PC-3 (cell line): ENCODE measurements around the gene MADCAM1. TPM values are rescaled to one million over a fixed set of nuclear protein-coding genes. Genes with fewer than 3 reads are reported as not detected.
"Not testable (repeated sequence)": the region's sequence is repeated elsewhere in the genome, so short reads cannot be mapped to it uniquely, and the experiment has no call there.

Experiments used
- ATAC-seq: fragments of 200-7000 bp; cut with Tn5 transposase; 2 replicates; pipeline ENCODE4 v1.9.1; 2020; ENCODE audit warnings: mild to moderate bottlenecking, moderate library complexity
- BruUV-seq: library from RNA; stranded (reverse); fragments of 400-500 nt; replicated peaks from 2 replicates; lab custom pipeline; 2021; lab: Mats Ljungman, UMichigan
- CTCF ChIA-PET: fragments of 300-600 bp; sonication (Branson Sonifier 250); formaldehyde crosslinking; loops from one replicate; lab custom pipeline; 2022; ENCODE audit warnings: antibody characterized with exemption; lab: Charles Lee
- POLR2A ChIA-PET: fragments of 300-600 bp; sonication (Branson Sonifier 250); formaldehyde crosslinking; loops from one replicate; lab custom pipeline; 2022; ENCODE audit warnings: antibody characterized with exemption; ENCODE audit not compliant: unreplicated experiment; lab: Charles Lee
- DNase-seq: peaks from one replicate; pipeline ENCODE4 v3.0.0-alpha.2; 2015
- H2AFZ ChIP-seq: fragments of 300-600 bp; sonication (generic); 2 replicates; pipeline ENCODE4 v1.6.0; 2016; ENCODE audit warnings: antibody characterized with exemption, low read length
- H3F3A ChIP-seq: fragments of 300-600 bp; sonication (generic); one replicate; pipeline ENCODE4 v1.6.0; 2017; ENCODE audit warnings: antibody characterized with exemption, low read length, control low read depth, mild to moderate bottlenecking; ENCODE audit not compliant: unreplicated experiment
- H3K27ac ChIP-seq: fragments of 300-600 bp; sonication (generic); 2 replicates; pipeline ENCODE4 v1.5.1; 2016; ENCODE audit warnings: mild to moderate bottlenecking, low read length
- H3K27me3 ChIP-seq: fragments of 300-600 bp; sonication (generic); 2 replicates; pipeline ENCODE4 v1.6.1; 2016; ENCODE audit warnings: low read length, mixed read lengths
- H3K36me3 ChIP-seq: fragments of 300-600 bp; sonication (generic); 2 replicates; pipeline ENCODE4 v1.6.1; 2016; ENCODE audit warnings: low read depth, mixed run types, low read length, mixed read lengths
- H3K4me1 ChIP-seq: fragments of 300-600 bp; sonication (generic); 2 replicates; pipeline ENCODE4 v1.5.1; 2016; ENCODE audit warnings: low read length; ENCODE audit not compliant: insufficient read depth
- H3K4me2 ChIP-seq: fragments of 300-600 bp; sonication (generic); 2 replicates; pipeline ENCODE4 v1.6.0; 2016; ENCODE audit warnings: low read length
- H3K4me3 ChIP-seq: fragments of 300-600 bp; sonication (generic); 2 replicates; pipeline ENCODE4 v1.5.1; 2016; ENCODE audit warnings: mild to moderate bottlenecking, low read length, mixed read lengths
- H3K79me2 ChIP-seq: fragments of 300-600 bp; sonication (generic); 2 replicates; pipeline ENCODE4 v1.6.1; 2017; ENCODE audit warnings: low read length, mixed read lengths
- H3K9ac ChIP-seq: fragments of 300-600 bp; sonication (generic); 2 replicates; pipeline ENCODE4 v1.6.0; 2016; ENCODE audit warnings: mild to moderate bottlenecking, low read length
- H3K9me2 ChIP-seq: fragments of 300-600 bp; sonication (generic); replicated peaks from 2 replicates; pipeline ENCODE4 v1.6.1; 2016; ENCODE audit warnings: mixed run types, low read length, mixed read lengths
- H3K9me3 ChIP-seq: fragments of 300-600 bp; sonication (generic); 2 replicates; pipeline ENCODE4 v1.6.1; 2016; ENCODE audit warnings: low read length, mixed read lengths
- H4K20me1 ChIP-seq: fragments of 300-600 bp; sonication (generic); 2 replicates; pipeline ENCODE4 v1.6.1; 2016; ENCODE audit warnings: low read length, mixed read lengths
- CTCF ChIP-seq: fragments of 300-600 bp; sonication (generic); conservative IDR thresholded peaks from 2 replicates; pipeline ENCODE4 v1.5.1; 2017; ENCODE audit warnings: antibody characterized with exemption, low read depth, mild to moderate bottlenecking, low read length
- EZH2 ChIP-seq: fragments of 300-600 bp; sonication (generic); IDR thresholded peaks from one replicate; pipeline ENCODE4 v1.6.1; 2017; ENCODE audit warnings: antibody characterized with exemption, mild to moderate bottlenecking, low read length; ENCODE audit not compliant: unreplicated experiment
- EZH2phosphoT487 ChIP-seq: fragments of 300-600 bp; sonication (generic); IDR thresholded peaks from 2 replicates; pipeline ENCODE4 v1.6.1; 2018; ENCODE audit warnings: mild to moderate bottlenecking, antibody characterized with exemption, low read length, borderline replicate concordance
- intact Hi-C: fragments of 100-400 bp; cut with micrococcal nuclease; formaldehyde crosslinking; loops from 2 replicates; pipeline ENCODE4 v1.9.0; 2023
- total RNA-seq: library from RNA; depleted of rRNA; stranded (reverse); fragments of >200 nt; gene quantifications from 2 replicates; pipeline ENCODE4 v1.2.3, GENCODE V29; 2014

MADCAM1 gene
- total RNA-seq, 1 experiment from 2014 or later, result 0.11 TPM

- CTCF ChIA-PET, result no interaction called here
- no peak for DNase-seq
- H3K79me2 ChIP-seq, result no peaks in the 10 kb centered on the region
- H3K9me2 ChIP-seq, result no peaks in the 10 kb centered on the region
- H3K4me2 ChIP-seq, result no peak overlapping the region
- no peak for ATAC-seq
- POLR2A ChIA-PET, result no interaction called here
- H4K20me1 ChIP-seq, result no peaks in the 10 kb centered on the region
- no peaks in the 10 kb centered on the region for H3F3A ChIP-seq
- BruUV-seq, result no TSS peak
- H3K27me3 ChIP-seq, result no peaks in the 10 kb centered on the region
- H3K4me1 ChIP-seq, result no peaks in the 10 kb centered on the region
- H3K36me3 ChIP-seq, result no peaks in the 10 kb centered on the region
- H2AFZ ChIP-seq, result no peak overlapping the region
- no peak overlapping the region for H3K27ac ChIP-seq
- TF ChIP-seq EZH2phosphoT487 (no peak), EZH2 (no peak), CTCF (no peak)
- intact Hi-C loops, result no loop called here
- H3K9ac ChIP-seq, result no peak overlapping the region
- H3K4me3 ChIP-seq, result no peak overlapping the region
- no peaks in the 10 kb centered on the region for H3K9me3 ChIP-seq
Measured at GRCh38 chr19:449916-450315, 46.4 kb upstream of the MADCAM1 start.

- H3F3A ChIP-seq, BruUV-seq, H3K9me2 ChIP-seq, CTCF ChIA-PET, H3K9ac ChIP-seq, DNase-seq, H3K4me2 ChIP-seq, H3K4me3 ChIP-seq, intact Hi-C loops, ATAC-seq, H3K36me3 ChIP-seq, H3K9me3 ChIP-seq, POLR2A ChIA-PET, H3K4me1 ChIP-seq, H3K79me2 ChIP-seq, H3K27me3 ChIP-seq, H3K27ac ChIP-seq, H4K20me1 ChIP-seq, H2AFZ ChIP-seq: not testable (repeated sequence)
Measured at GRCh38 chr19:450912-451481, 45.3 kb upstream of the MADCAM1 start.

DNA sequence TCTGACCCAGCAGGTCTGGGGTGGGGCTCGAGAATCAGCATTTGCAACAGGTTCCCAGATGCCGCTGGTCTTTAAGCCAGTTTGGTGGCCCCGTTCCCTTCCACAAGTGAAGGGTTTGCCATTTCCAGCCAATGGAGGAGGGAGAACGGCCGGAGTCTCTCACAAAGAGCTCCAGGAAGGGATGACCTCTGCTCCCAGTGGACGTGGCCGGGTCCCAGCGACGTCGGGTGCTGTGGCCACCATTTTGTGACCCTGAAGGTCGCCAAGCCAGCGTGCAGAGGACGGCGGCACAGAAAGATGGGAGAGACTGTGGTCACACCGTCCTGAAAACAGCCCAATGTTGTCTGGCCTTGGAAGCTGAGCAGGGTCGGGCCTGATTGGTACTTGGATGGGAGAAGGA, 43.5 kb upstream of the MADCAM1 start:
- H3K4me2 ChIP-seq, result no peak overlapping the region
- H3K4me1 ChIP-seq, result no peaks in the 10 kb centered on the region
- POLR2A ChIA-PET, result no interaction called here

More for the DNA sequence above, 43.5 kb upstream of the MADCAM1 start:
- no peak overlapping the region for H3K27ac ChIP-seq
- TF ChIP-seq EZH2phosphoT487 (no peak), EZH2 (no peak), CTCF (no peak)
- ATAC-seq (no peak), DNase-seq (no peak)
- H2AFZ ChIP-seq, result no peak overlapping the region
- H3K9ac ChIP-seq, result no peak overlapping the region
- no TSS peak for BruUV-seq
- H3K36me3 ChIP-seq, result no peaks in the 10 kb centered on the region
- H4K20me1 ChIP-seq, result no peaks in the 10 kb centered on the region
- H3K79me2 ChIP-seq, result no peaks in the 10 kb centered on the region
- no peaks in the 10 kb centered on the region for H3K9me3 ChIP-seq
- CTCF ChIA-PET, result no interaction called here
- H3K27me3 ChIP-seq, result no peaks in the 10 kb centered on the region
- no peaks in the 10 kb centered on the region for H3K9me2 ChIP-seq
- intact Hi-C loops, result no loop called here
- no peaks in the 10 kb centered on the region for H3F3A ChIP-seq
- H3K4me3 ChIP-seq, result no peak overlapping the region
